Posterior vena cava (tissue), 2 donors: ENCODE data around the gene HMGB3. TPM values are rescaled to one million over a fixed set of nuclear protein-coding genes. Genes with fewer than 3 reads are reported as not detected.

Experiments
- DNase-seq: peaks from one replicate; pipeline ENCODE4 v3.0.0-alpha.2; 2020; ENCODE audit warnings: low spot score
- intact Hi-C, 2 donors: fragments of 100-400 bp; cut with DNase I; formaldehyde crosslinking; loops; one replicate each; pipeline versions ENCODE4 v1.14.1 to v1.14.2; 2022 to 2023
- total RNA-seq, 2 donors: library from RNA; stranded (reverse); fragmentation: NEBNext Ultra II Directional; extraction: Animal tissue kit (Norgen Biotek cat#: 25700); gene quantifications; one replicate each; pipeline ENCODE4 v1.2.1, GENCODE V29; 2021
- donor health status: DM: yes; HTN: yes; CAD: no.
- donor health status: DM: yes; HTN: yes; CAD: no.

Gene HMGB3
- total RNA-seq, 2 donors from 2014 or later = 3.8 to 5.2 TPM

DNA sequence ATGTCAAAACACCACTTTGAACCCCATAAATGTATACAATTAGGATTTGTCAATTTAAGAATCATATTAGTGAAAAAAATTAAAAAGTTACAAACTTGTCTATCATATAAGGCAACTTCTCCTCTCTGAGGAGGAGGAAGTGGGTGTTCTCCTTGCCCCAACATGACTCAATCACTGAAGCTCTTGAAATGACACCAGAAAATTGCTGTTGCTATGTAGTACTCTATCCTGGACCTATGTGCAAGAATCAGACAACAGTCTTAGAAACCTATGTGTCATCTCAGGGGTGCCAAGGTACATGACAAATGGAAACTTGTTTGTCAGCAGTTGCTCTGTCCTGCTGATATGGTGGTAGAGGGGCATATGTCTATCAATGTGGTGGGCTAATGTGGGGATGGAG is 47.7 kb downstream of the HMGB3 start:
- DNase-seq = no peak
- intact Hi-C loops = no loop called here

DNA sequence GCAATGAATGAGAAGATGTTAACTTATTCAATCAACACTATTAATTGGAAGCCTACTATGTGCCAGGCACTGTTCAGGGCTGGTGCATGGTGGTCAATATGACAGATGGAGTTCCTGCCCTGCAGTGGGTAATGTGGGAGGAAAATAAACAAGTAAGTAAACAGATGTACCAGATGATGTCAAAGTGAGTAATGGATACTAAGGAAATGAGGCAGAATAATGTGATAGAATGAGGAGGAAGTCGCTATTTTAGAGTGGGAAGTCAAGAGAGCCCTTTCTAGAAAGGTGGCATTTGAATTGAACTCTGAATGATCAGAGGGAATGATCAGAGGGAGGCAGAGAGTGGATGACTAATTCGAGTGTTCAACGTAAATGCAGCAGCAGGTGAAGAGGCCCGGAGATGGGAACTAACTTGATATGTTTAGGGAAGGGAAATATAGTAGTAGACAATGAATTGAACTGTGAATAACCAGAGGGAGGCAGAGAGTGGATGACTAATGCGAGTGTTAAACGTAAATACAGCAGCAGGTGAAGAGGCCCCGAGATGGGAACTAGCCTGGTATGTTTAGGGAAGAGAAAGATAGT is 48.3 kb downstream of the HMGB3 start:
- no peak for DNase-seq
- intact Hi-C loops = no loop called here

DNA sequence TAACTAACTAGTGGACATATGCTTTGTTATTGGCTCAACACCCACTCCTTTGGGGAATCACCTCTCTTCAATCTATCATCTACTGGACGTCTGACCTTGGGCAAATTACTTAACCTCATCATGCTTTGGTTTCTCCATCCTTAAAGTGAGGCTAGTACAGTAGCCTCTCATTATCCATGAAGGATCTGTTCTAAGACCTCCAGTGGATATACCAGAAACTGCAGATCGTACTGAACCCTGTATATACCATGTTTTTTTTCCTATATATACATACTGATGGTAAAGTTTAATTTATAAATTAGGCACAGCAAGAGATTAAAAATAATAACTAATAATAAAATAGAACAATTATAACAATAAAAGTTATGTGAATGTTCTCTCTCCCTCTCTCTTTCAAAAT is 56.2 kb downstream of the HMGB3 start:
- intact Hi-C loops = no loop called here
- no peak for DNase-seq

Other genes with a start within 250 kb of the HMGB3 start
- gene CD99L2, start 84.7 kb upstream of the HMGB3 start, total RNA-seq = 10 to 100 TPM; 44.0 to 48.0 TPM
- not detected for gene GPR50, start 193.2 kb downstream of the HMGB3 start, total RNA-seq